Pancreas (tissue), 10 donors: Measurements from ENCODE around the gene PPP1R14B. TPM values are rescaled to one million over a fixed set of nuclear protein-coding genes. Genes with fewer than 3 reads are reported as not detected.

Experiments
- ATAC-seq, 4 donors: fragments of 200-7000 bp; cut with Tn5 transposase; one replicate each; pipeline versions ENCODE4 v1.8.0 to v1.9.1; 2020; ENCODE audit warnings: mild to moderate bottlenecking in 4 of 4, moderate library complexity in 4 of 4
- DNase-seq, 6 donors: peaks; one replicate each; pipeline ENCODE4 v3.0.0-alpha.2; 2020
- FAIRE-seq: peaks from 2 replicates; lab custom pipeline; 2012; peaks lifted over from hg19 to GRCh38; lab: Jason Lieb, UNC
- H3K27ac ChIP-seq, 4 donors: fragments of 200-600 bp; sonication (generic); 1 replicate in 3 of 4; 2 replicates in 1 of 4; pipeline versions ENCODE4 v1.5.0 to v1.8.0; 2020
- H3K27me3 ChIP-seq, 4 donors: fragments of 200-600 bp; one replicate each; pipeline ENCODE4 v1.8.0; 2021
- H3K36me3 ChIP-seq, 3 donors: fragments of 200-600 bp; sonication (generic) in 1 of 3; one replicate each; pipeline versions ENCODE4 v1.5.0 to v1.8.0; 2020 to 2021
- H3K4me1 ChIP-seq, 3 donors: fragments of 200-600 bp; one replicate each; pipeline ENCODE4 v1.8.0; 2021
- H3K4me3 ChIP-seq, 4 donors: fragments of 200-600 bp; sonication (generic) in 2 of 4; one replicate each; pipeline versions ENCODE4 v1.5.0 to v1.8.0; 2020 to 2021
- H3K9me3 ChIP-seq, 4 donors: fragments of 200-600 bp; one replicate each; pipeline ENCODE4 v1.8.0; 2021
- WGBS, 2 donors: extraction: QIAGEN DNeasy Blood & Tissue Kit; methylation state at CpG; one replicate each; pipeline ENCODE4 v1.1.7; 2013; 5-methylcytosine and 5-hydroxymethylcytosine counted together
- intact Hi-C, 3 donors: fragments of 100-400 bp; cut with DNase I; formaldehyde crosslinking; loops; one replicate each; pipeline versions ENCODE4 v1.11.1 to v1.14.2; 2022
- polyA plus RNA-seq, 2 donors: library from polyadenylated mRNA; stranded (reverse); fragments of 200-250 nt; gene quantifications; one replicate each; pipeline ENCODE4 v1.2.3, GENCODE V29; 2013
- total RNA-seq, 6 donors: library from RNA; stranded (reverse); fragmentation: NEBNext Ultra II Directional in 4 of 6; extraction: Animal tissue kit (Norgen Biotek cat#: 25700) in 4 of 6; gene quantifications; one replicate each; pipeline versions ENCODE4 v1.2.1 to v1.2.4, GENCODE V29; 2021 to 2023
- TF ChIP-seq, protein P1 (sequence below), 4 donors: fragments of 200-600 bp; sonication (generic) in 3 of 4; IDR thresholded peaks; one replicate each; pipeline versions ENCODE4 v1.5.0 to v1.8.0; 2021; ENCODE audit warnings: antibody characterized with exemption in 4 of 4
- donor health status: healthy with polysubstance abuse.
- donor health status: DM: no; HTN: no; CAD: no; lungs with moderate emphysema.
- donor health status: DM: no; HTN: no; CAD: no.
- donor health status: control.
- donor health status: control.
- donor health status: Bipolar disorder and iron deficiency.
- donor health status: DM: yes; HTN: yes; CAD: no.
- donor health status: DM: no; HTN: no; CAD: no.
- donor health status: DM: no; HTN: no; CAD: no.
- donor health status: DM: yes; HTN: yes; CAD: no.

Gene PPP1R14B
- total and polyA plus RNA-seq, 8 donors: 81.6 to 180 (median 119) TPM

DNA sequence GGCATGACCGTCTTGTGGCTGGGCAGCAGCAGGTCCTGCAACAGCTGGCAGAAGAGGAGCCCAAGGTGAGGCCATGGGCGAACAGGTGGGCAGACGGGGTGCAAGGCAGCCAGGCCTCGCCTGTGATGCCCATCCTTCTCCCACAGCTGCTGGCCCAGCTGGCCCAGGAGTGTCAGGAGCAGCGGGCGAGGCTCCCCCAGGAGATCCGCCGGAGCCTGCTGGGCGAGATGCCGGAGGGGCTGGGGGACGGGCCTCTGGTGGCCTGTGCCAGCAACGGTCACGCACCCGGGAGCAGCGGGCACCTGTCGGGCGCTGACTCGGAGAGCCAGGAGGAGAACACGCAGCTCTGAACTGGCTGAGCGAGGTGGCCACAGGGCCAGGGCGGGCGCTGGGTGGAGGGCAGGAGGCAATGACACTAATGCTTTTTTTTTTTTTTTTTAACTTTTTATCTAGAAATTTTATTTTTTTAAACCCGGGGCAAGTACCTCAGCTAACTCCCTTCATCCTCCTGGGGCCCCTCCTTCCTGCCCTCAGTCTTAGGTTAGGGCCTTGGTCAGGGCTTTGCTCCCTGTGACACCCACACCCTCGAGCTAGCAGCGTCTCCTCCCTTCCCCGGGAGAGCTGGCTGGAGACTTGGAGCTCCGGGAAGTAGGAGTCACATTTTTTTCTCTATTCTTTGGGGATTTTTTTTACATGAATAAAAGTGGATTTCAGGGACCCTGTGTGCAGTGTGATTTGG lies 20.6 kb upstream of the PPP1R14B start:
- peak overlapping the region in 3 of 4 donors; percentile 95 to 96 (median 96) for H3K27ac ChIP-seq
- peaks cover 0 to 12% (median 5%) of the 10 kb centered on the region in 3 donors for H3K4me1 ChIP-seq
- intact Hi-C loops: no loop called here
- DNase-seq: peak in 3 of 6 donors; percentile 64 to 82 (median 65)
- TF ChIP-seq, protein P1, sequence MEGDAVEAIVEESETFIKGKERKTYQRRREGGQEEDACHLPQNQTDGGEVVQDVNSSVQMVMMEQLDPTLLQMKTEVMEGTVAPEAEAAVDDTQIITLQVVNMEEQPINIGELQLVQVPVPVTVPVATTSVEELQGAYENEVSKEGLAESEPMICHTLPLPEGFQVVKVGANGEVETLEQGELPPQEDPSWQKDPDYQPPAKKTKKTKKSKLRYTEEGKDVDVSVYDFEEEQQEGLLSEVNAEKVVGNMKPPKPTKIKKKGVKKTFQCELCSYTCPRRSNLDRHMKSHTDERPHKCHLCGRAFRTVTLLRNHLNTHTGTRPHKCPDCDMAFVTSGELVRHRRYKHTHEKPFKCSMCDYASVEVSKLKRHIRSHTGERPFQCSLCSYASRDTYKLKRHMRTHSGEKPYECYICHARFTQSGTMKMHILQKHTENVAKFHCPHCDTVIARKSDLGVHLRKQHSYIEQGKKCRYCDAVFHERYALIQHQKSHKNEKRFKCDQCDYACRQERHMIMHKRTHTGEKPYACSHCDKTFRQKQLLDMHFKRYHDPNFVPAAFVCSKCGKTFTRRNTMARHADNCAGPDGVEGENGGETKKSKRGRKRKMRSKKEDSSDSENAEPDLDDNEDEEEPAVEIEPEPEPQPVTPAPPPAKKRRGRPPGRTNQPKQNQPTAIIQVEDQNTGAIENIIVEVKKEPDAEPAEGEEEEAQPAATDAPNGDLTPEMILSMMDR (IDR thresholded peaks at IDR 0.05): no peak
- WGBS, 2 donors: 88 to 90% methylated on average over 27 of the region's 27 CpGs
- no peaks in the 10 kb centered on the region for H3K36me3 ChIP-seq
- H3K27me3 ChIP-seq: no peaks in the 10 kb centered on the region
- no peak for FAIRE-seq
- no peak overlapping the region for H3K4me3 ChIP-seq
- H3K9me3 ChIP-seq: no peaks in the 10 kb centered on the region
- no peak for ATAC-seq

DNA sequence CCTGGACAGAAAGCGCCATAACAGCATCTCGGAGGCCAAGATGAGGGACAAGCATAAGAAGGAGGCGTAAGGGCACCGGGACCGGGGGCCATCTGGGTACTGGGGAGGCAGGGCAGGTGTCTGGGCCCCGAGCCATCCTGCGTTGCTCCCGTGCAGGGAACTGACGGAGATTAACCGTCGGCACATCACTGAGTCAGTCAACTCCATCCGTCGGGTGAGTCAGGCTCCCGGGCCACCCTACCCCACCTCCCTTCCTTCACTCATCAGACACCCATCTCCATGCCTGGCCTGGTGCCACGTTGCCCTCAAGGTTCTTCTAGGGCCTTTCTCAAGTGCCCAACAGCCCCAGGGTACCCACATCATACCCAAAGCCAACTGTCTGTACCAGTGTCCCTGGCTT lies 19.6 kb upstream of the PPP1R14B start:
- 86% methylated on average over 15 of the region's 15 CpGs for WGBS, 2 donors
- intact Hi-C loops: no loop called here
- DNase-seq: peak in 3 of 6 donors; percentile 55 to 74 (median 64)
- H3K9me3 ChIP-seq: no peaks in the 10 kb centered on the region
- no peaks in the 10 kb centered on the region for H3K36me3 ChIP-seq
- TF ChIP-seq, protein P1 (IDR thresholded peaks at IDR 0.05): no peak
- H3K27me3 ChIP-seq: no peaks in the 10 kb centered on the region
- H3K4me3 ChIP-seq: no peak overlapping the region
- no peak for ATAC-seq
- no peak for FAIRE-seq
- no peak overlapping the region for H3K27ac ChIP-seq
- peaks cover 0 to 12% (median 5%) of the 10 kb centered on the region in 3 donors for H3K4me1 ChIP-seq

DNA sequence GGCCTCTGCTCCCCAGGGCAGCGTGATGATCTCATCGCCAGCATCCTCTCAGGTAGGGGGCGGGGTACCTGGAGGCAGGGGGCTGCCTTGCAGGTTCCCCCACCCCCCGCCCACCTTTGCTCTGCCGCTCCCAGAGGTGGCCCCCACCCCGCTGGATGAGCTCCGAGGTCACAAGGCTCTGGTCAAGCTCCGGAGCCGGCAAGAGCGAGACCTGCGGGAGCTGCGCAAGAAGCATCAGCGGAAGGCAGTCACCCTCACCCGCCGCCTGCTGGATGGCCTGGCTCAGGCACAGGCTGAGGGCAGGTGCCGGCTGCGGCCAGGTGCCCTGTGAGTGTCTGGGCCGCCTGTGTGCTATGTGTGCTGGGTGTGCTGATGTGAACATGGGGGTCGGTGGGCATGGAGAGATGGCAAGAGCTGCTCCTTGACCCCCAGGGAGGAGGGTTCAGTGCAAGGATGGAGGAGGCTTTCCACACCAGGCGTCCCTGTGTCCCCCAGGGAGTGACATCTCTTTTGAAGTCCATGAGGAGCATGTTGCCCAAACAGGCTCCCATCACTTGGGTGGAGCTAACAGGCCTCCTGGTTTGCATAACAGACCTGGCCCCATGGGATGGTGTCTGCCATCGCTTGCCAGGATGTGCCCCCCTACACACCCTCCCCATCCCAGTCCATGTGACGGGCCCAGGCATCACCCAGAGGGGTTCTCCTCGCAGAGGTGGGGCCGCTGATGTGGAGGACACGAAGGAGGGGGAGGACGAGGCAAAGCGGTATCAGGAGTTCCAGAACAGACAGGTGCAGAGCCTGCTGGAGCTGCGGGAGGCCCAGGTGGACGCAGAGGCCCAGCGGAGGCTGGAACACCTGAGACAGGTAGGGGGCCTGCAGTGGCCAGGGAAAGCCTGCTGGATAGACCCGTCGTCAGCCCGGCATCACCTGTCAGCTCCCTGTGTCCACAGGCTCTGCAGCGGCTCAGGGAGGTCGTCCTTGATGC lies 18.7 kb upstream of the PPP1R14B start:
- H3K4me1 ChIP-seq: peaks cover 0 to 12% (median 5%) of the 10 kb centered on the region in 3 donors
- DNase-seq (peak in 3 of 6 donors; percentile 54 to 75 (median 58)), FAIRE-seq (no peak), ATAC-seq (no peak)
- no peaks in the 10 kb centered on the region for H3K9me3 ChIP-seq
- TF ChIP-seq, protein P1 (IDR thresholded peaks at IDR 0.05): no peak
- intact Hi-C loops: no loop called here
- 92 to 93% methylated on average over 35 of the region's 35 CpGs for WGBS, 2 donors
- no peak overlapping the region for H3K27ac ChIP-seq
- no peaks in the 10 kb centered on the region for H3K27me3 ChIP-seq
- no peaks in the 10 kb centered on the region for H3K36me3 ChIP-seq
- H3K4me3 ChIP-seq: no peak overlapping the region

DNA sequence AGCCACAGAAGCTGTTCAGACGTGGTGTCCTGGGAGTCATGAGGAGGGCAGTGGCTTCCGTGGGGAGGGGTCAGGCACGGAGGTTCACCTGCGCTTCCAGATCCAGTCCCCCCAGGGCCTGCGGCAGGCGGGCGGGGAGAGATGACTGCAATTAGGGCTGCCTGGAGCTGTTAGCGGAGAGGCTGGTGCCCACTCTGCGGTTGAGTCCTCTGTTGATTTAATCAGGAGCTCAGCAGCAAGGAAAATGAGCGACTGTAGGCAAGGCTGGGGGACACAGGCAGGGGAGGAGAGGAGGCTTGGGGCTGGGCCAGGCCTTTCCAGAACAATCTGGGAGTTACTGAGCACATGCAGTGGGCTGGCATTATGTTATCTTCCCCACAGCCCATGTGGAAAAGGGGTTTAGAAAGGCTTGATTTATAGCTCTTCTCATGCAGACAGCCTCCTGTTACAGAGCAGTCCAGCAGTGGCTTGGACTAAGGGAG lies 17.7 kb upstream of the PPP1R14B start:
- H3K27ac ChIP-seq: no peak overlapping the region
- peaks cover 0 to 12% (median 5%) of the 10 kb centered on the region in 3 donors for H3K4me1 ChIP-seq
- H3K27me3 ChIP-seq: no peaks in the 10 kb centered on the region
- H3K9me3 ChIP-seq: no peaks in the 10 kb centered on the region
- DNase-seq (peak in 1 of 6 donors; percentile 62), FAIRE-seq (no peak), ATAC-seq (no peak)
- H3K36me3 ChIP-seq: no peaks in the 10 kb centered on the region
- no peak overlapping the region for H3K4me3 ChIP-seq
- WGBS, 2 donors: 88 to 96% methylated on average over 10 of the region's 10 CpGs
- intact Hi-C loops: loop anchor here in 1 of 3 donors (5.0 kb wide), 1 partner anchor 57 kb away; the partner anchor contains the start of gene FERMT3
- TF ChIP-seq, protein P1 (IDR thresholded peaks at IDR 0.05): no peak
